ENCODE measurements around the gene TMEM51. TPM values are rescaled to one million over a fixed set of nuclear protein-coding genes. Genes with fewer than 3 reads are reported as not detected.

The TMEM51 gene
- total and polyA plus RNA-seq, 10 of the 15 experiments (the other 5 are each of a cell fraction or from before 2014, with no cell fraction given), result 0.55 to 4.8 (median 3.1) TPM

DNA sequence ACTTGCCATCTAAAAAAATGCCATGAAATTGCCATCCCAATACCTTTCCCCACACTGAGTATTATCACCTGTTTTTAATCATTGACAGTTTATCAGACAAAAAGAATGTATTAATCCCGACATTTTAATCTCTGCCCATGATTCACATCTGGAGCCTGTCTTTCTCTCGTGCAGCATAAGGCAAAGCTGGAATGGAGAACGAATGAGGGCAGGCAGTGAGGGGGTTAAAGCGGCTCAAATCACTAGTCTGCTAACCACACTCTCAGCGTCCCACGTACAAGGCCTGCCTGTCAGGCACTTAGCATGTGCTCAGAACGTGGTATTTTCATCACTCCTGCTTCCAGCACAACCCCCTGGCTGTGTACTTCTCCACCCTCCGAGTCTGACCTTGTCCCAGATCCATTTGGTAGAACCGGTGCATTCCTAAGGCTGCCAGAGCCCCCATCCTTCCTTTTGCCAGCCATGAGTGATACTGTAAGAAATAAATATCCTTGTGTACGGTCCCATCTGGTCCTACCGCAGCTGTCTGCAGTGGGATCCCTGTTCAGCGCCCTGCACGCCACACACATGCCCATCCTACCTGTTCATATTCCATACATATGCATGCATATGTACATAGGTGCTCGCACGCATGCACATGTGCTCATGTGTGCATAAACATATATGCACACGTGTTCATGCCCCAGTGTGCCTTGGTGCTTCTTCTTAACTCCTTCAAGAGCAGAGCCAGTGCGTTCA lies 58.8 kb downstream of the TMEM51 start:
- BruUV-seq (replicated peaks), result no TSS peak
- H3K27ac ChIP-seq (ENCODE audit: control insufficient read depth, insufficient read depth), result no peak overlapping the region
- ATAC-seq, result no peak
- no peaks in the 10 kb centered on the region; the same call in 2 of the 3 replicates for H3K9me3 ChIP-seq (replicated peaks; ENCODE audit: control insufficient read depth, insufficient read depth, low read length)
- ChIA-PET POLR2A (no interaction called here), SMC1A (ENCODE audit: uncharacterized antibody, unreplicated experiment) (interaction anchor here (0.9 to 1.6 kb wide), 5 partner anchors 10 to 60 kb away, joined by 3 to 5 read pairs (median 4); no protein-coding TSS in a partner anchor), CTCF (interaction anchor here (1.2 to 1.7 kb wide), 2 partner anchors 16 to 60 kb away, joined by 4 to 11 read pairs; no protein-coding TSS in a partner anchor), RAD21 (ENCODE audit: unreplicated experiment) (interaction anchor here (1.3 kb wide), 1 partner anchor 9 kb away, joined by 3 read pairs; no protein-coding TSS in a partner anchor)
- H4K20me1 ChIP-seq (ENCODE audit: control insufficient read depth, insufficient read depth), result no peaks in the 10 kb centered on the region
- H3K27me3 ChIP-seq (replicated peaks in 1 of 2; ENCODE audit: control insufficient read depth in 2 of 2, insufficient read depth in 2 of 2, low read length in 1 of 2), result no peaks in the 10 kb centered on the region
- no peak overlapping the region for H3K4me2 ChIP-seq (ENCODE audit: control insufficient read depth, insufficient read depth)
- no peak for FAIRE-seq
- DNase-seq (ENCODE audit: low read depth, low spot score), result no peak
- in situ Hi-C loops (cut with MboI), result no loop called here
- no peaks in the 10 kb centered on the region for H3K79me2 ChIP-seq (ENCODE audit: control insufficient read depth, insufficient read depth, low read length)
- no peak overlapping the region for H3K9ac ChIP-seq (ENCODE audit: control insufficient read depth, insufficient read depth, low read length)
- no peak overlapping the region for H3K4me3 ChIP-seq
- H2AFZ ChIP-seq (ENCODE audit: control insufficient read depth, low read depth, low read length), result no peak overlapping the region
- 43% methylated on average over 17 of the region's 17 CpGs for WGBS (ENCODE audit: insufficient coverage, insufficient replicate concordance, low lambda C conversion rate, missing lambda C conversion rate)
- H3K4me1 ChIP-seq (ENCODE audit: control insufficient read depth, insufficient read depth, low read length), result no peaks in the 10 kb centered on the region; the same call in 1 of the 2 replicates
- intact Hi-C loops (cut with micrococcal nuclease; ENCODE audit: unreplicated experiment), result no loop called here
- H3K36me3 ChIP-seq (ENCODE audit: control insufficient read depth in 2 of 2, insufficient read depth in 2 of 2, low read length in 1 of 2), result no peaks in the 10 kb centered on the region; a peak in 2 of 4 replicates
- TF ChIP-seq NR2C2 (IDR thresholded peaks at IDR 0.05; ENCODE audit: borderline replicate concordance, control insufficient read depth, insufficient read length, low read depth) (no peak), RCOR1 (conservative IDR thresholded peaks at IDR 0.05; ENCODE audit: low read depth, low read length) (no peak), RAD51 (IDR thresholded peaks at IDR 0.05) (no peak), PAX5 (IDR thresholded peaks at IDR 0.05; ENCODE audit: borderline replicate concordance, low read depth, low read length) (no peak), HDAC2 (IDR thresholded peaks at IDR 0.05) (no peak), ZNF24 (IDR thresholded peaks at IDR 0.05) (no peak), MYC (IDR thresholded peaks at IDR 0.05; ENCODE audit: insufficient read depth, insufficient read length, insufficient replicate concordance, low read length, severe bottlenecking) (no peak), KLF5 (IDR thresholded peaks at IDR 0.05; ENCODE audit: partially characterized antibody) (no peak), LARP7 (IDR thresholded peaks at IDR 0.05) (no peak), CBX3 (IDR thresholded peaks at IDR 0.05; ENCODE audit: borderline replicate concordance, low read depth) (no peak), CHD4 (IDR thresholded peaks at IDR 0.05) (no peak), SPI1 (IDR thresholded peaks at IDR 0.05; ENCODE audit: borderline replicate concordance, insufficient read depth, low read depth, low read length) (no peak), CEBPB (IDR thresholded peaks at IDR 0.05; ENCODE audit: borderline replicate concordance in 1 of 2, low read depth in 2 of 2, low read length in 2 of 2) (no peak), SP1 (IDR thresholded peaks at IDR 0.05; ENCODE audit: low read depth, low read length) (no peak), IRF5 (IDR thresholded peaks at IDR 0.05; ENCODE audit: borderline replicate concordance) (no peak), MEF2A (IDR thresholded peaks at IDR 0.05; ENCODE audit: insufficient read depth, low read depth, low read length) (no peak), IKZF2 (IDR thresholded peaks at IDR 0.05) (no peak)
- TF ChIP-seq, protein P1, sequence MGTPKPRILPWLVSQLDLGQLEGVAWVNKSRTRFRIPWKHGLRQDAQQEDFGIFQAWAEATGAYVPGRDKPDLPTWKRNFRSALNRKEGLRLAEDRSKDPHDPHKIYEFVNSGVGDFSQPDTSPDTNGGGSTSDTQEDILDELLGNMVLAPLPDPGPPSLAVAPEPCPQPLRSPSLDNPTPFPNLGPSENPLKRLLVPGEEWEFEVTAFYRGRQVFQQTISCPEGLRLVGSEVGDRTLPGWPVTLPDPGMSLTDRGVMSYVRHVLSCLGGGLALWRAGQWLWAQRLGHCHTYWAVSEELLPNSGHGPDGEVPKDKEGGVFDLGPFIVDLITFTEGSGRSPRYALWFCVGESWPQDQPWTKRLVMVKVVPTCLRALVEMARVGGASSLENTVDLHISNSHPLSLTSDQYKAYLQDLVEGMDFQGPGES (IDR thresholded peaks at IDR 0.05), result no peak
- TF ChIP-seq, protein P2, sequence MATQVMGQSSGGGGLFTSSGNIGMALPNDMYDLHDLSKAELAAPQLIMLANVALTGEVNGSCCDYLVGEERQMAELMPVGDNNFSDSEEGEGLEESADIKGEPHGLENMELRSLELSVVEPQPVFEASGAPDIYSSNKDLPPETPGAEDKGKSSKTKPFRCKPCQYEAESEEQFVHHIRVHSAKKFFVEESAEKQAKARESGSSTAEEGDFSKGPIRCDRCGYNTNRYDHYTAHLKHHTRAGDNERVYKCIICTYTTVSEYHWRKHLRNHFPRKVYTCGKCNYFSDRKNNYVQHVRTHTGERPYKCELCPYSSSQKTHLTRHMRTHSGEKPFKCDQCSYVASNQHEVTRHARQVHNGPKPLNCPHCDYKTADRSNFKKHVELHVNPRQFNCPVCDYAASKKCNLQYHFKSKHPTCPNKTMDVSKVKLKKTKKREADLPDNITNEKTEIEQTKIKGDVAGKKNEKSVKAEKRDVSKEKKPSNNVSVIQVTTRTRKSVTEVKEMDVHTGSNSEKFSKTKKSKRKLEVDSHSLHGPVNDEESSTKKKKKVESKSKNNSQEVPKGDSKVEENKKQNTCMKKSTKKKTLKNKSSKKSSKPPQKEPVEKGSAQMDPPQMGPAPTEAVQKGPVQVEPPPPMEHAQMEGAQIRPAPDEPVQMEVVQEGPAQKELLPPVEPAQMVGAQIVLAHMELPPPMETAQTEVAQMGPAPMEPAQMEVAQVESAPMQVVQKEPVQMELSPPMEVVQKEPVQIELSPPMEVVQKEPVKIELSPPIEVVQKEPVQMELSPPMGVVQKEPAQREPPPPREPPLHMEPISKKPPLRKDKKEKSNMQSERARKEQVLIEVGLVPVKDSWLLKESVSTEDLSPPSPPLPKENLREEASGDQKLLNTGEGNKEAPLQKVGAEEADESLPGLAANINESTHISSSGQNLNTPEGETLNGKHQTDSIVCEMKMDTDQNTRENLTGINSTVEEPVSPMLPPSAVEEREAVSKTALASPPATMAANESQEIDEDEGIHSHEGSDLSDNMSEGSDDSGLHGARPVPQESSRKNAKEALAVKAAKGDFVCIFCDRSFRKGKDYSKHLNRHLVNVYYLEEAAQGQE (IDR thresholded peaks at IDR 0.05; ENCODE audit: low read depth, low read length), result no peak

All from GM12878 (cell line).